Upper lobe of right lung (tissue), 1 donor: ENCODE data around the gene MAP3K20. TPM values are rescaled to one million over a fixed set of nuclear protein-coding genes. Genes with fewer than 3 reads are reported as not detected.

ENCODE experiments used
- ATAC-seq: fragments of 200-7000 bp; cut with Tn5 transposase; one replicate; pipeline ENCODE4 v1.9.1; 2020; ENCODE audit warnings: mild to moderate bottlenecking, moderate library complexity
- DNase-seq: peaks from one replicate; pipeline ENCODE4 v3.0.0-alpha.2; 2020
- H3K27ac ChIP-seq: fragments of 200-600 bp; one replicate; pipeline ENCODE4 v1.8.0; 2022
- H3K27me3 ChIP-seq: fragments of 200-600 bp; one replicate; pipeline ENCODE4 v1.8.0; 2022; ENCODE audit warnings: mild to moderate bottlenecking
- H3K36me3 ChIP-seq: fragments of 200-600 bp; one replicate; pipeline ENCODE4 v1.8.0; 2022
- H3K4me1 ChIP-seq: fragments of 200-600 bp; one replicate; pipeline ENCODE4 v1.8.0; 2022
- H3K4me3 ChIP-seq: fragments of 200-600 bp; one replicate; pipeline ENCODE4 v1.8.0; 2022; ENCODE audit warnings: mild to moderate bottlenecking
- H3K9me3 ChIP-seq: fragments of 200-600 bp; one replicate; pipeline ENCODE4 v1.8.0; 2022
- CTCF ChIP-seq: fragments of 200-600 bp; IDR thresholded peaks from one replicate; pipeline ENCODE4 v1.8.0; 2022; ENCODE audit warnings: antibody characterized with exemption
- intact Hi-C: fragments of 100-400 bp; cut with DNase I; formaldehyde crosslinking; loops from one replicate; pipeline ENCODE4 v1.11.0; 2022
- total RNA-seq: library from RNA; stranded (reverse); fragmentation: NEBNext Ultra II Directional; extraction: Animal tissue kit (Norgen Biotek cat#: 25700); gene quantifications from one replicate; pipeline ENCODE4 v1.2.1, GENCODE V29; 2021
- donor health status: DM: no; HTN: yes; CAD: no; lungs with severe emphysema.

The MAP3K20 gene
- total RNA-seq, 1 donor from 2014 or later, result 52.0 TPM

DNA sequence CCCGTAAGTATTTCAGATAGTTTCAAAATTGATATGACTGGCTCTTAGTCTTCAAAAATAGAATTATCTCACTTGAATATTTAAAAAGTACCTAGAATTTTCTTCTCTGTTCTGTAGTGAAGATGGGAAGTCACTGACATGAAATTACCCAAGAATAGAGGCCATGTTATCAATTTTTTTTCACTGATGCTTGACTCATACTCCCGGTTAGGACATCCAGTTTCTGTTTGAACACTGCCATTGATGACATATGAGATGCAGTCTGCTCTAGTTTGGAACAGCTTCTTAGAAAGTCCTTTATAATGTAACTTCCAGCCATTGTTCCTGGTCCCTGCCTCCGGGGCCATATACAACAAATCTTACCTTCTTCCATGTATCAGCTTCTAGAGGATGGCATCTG lies 26.0 kb downstream of the MAP3K20 start:
- ATAC-seq (peak; percentile 30), DNase-seq (no peak)
- no peaks in the 10 kb centered on the region for H3K36me3 ChIP-seq
- TF ChIP-seq CTCF, result no peak
- no peaks in the 10 kb centered on the region for H3K4me1 ChIP-seq
- no peak overlapping the region for H3K4me3 ChIP-seq
- H3K9me3 ChIP-seq, result no peaks in the 10 kb centered on the region
- intact Hi-C loops, result no loop called here
- no peaks in the 10 kb centered on the region for H3K27me3 ChIP-seq
- H3K27ac ChIP-seq, result no peak overlapping the region

DNA sequence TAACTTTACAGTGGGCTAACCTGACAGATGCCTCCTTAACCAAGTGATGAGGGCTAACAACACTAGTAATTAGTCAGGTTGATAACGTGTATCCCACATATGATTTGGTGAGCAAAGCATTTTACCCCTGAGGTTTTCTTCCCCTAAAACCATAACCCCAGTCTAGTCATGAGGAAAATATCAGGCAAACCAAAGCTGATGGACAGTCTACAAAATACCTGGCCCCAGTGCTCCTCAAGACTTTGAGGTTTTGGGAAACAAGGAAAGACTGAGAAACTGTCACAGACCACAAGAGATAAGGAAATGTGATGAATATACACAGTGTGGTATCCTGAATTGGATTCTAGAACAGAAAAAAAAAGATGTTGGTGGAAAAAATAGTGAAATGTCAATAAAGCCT lies 28.5 kb downstream of the MAP3K20 start:
- Histone ChIP-seq H3K9me3 (no peaks in the 10 kb centered on the region), H3K36me3 (no peaks in the 10 kb centered on the region), H3K27me3 (no peaks in the 10 kb centered on the region), H3K4me1 (peaks cover under 1% of the 10 kb centered on the region), H3K4me3 (no peak overlapping the region), H3K27ac (no peak overlapping the region)
- ATAC-seq (no peak), DNase-seq (no peak)
- no peak for TF ChIP-seq CTCF
- intact Hi-C loops, result no loop called here

DNA sequence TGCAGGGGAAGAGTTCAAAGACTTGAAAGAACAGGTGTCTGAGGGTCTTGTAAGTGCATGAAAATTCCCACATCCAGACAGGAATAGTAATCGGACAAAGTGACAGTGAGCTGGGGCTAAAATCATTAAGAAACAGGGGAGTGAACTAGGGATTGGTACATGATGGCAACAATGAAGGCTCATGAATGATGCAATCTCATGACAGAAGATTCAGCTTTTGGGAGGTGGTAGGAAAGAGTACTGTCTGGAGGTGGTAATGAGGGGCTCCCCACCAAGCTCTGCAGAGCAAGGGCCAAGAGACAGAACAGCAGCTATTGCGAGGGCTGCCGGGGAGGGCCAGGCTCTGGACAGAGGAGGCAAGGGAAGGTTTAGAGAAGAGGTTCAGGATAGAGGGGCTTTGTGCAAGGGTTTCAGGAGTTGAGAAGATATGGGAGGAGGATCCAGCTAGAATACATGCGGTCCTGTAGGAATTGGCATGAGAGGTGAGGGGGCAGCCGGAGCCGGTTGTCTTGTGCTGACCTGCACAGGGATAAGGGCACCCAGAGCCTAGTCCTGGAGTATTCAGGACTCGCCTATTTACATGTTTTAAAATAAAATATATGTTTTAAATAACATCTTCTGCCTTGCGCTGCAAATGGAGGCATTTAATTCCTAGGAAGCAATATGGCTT lies 31.4 kb downstream of the MAP3K20 start:
- H3K36me3 ChIP-seq, result no peaks in the 10 kb centered on the region
- DNase-seq, result no peak
- ATAC-seq, result no peak
- intact Hi-C loops, result no loop called here
- no peaks in the 10 kb centered on the region for H3K27me3 ChIP-seq
- no peak overlapping the region for H3K27ac ChIP-seq
- peaks cover 7% of the 10 kb centered on the region for H3K4me1 ChIP-seq
- no peak overlapping the region for H3K4me3 ChIP-seq
- TF ChIP-seq CTCF, result no peak
- no peaks in the 10 kb centered on the region for H3K9me3 ChIP-seq

- peaks cover 7% of the 10 kb centered on the region for H3K4me1 ChIP-seq
- no peaks in the 10 kb centered on the region for H3K36me3 ChIP-seq
- no peaks in the 10 kb centered on the region for H3K27me3 ChIP-seq
- intact Hi-C loops, result no loop called here
- no peak for DNase-seq
- H3K4me3 ChIP-seq, result no peak overlapping the region
- no peak for ATAC-seq
- H3K27ac ChIP-seq, result no peak overlapping the region
- no peak for TF ChIP-seq CTCF
- H3K9me3 ChIP-seq, result no peaks in the 10 kb centered on the region
These were observed 32.0 kb downstream of the MAP3K20 start for GRCh38 chr2:173107629-173108022.

DNA sequence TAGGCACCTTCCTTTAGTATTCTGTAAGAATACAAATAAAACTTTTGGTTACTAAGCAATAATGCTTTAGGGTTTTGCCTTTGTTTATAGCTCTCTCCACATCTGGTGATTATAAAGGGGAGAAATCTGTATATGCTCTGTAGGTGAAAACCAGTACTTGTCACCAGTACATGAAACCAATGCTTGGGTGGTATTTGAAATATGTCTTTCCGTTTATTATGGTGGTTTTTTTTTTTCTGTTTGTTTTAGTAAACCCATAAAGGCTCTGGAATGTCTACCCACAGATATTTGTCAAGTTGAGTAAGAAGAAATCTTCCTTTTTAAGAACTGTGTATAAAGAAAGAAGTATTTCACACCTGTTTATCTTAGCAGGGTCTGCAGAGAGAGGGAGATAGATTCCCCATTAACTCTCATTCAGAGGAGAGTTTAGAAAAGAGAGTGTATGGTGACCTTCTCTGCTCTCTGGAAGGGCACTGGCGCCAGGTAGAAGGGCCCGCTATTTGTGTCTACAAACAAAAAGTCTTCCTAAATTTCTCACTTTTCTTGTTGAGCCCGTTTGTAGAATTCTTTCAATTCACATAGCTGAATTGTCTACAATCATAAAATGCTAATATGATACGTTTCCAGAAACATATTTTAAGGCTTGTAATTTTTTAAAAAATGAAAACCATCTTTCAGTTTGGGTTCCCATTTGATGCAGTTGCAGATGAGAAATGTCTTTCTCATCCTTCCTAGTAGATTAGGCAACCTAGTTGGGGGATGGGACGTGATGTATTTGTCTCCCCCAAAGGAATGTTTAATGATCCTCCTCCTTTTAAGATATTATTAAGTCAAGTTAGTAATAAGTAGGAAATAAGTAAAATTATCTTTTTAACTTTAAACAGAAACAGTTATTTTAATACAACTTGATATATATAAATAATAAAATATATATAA lies 33.9 kb downstream of the MAP3K20 start:
- intact Hi-C loops, result no loop called here
- ATAC-seq (no peak), DNase-seq (no peak)

More for the DNA sequence above, 33.9 kb downstream of the MAP3K20 start:
- TF ChIP-seq CTCF, result no peak
- no peaks in the 10 kb centered on the region for H3K36me3 ChIP-seq
- peaks cover 7% of the 10 kb centered on the region for H3K4me1 ChIP-seq
- H3K27ac ChIP-seq, result peak overlapping the region; percentile 7
- H3K9me3 ChIP-seq, result no peaks in the 10 kb centered on the region
- no peaks in the 10 kb centered on the region for H3K27me3 ChIP-seq
- H3K4me3 ChIP-seq, result no peak overlapping the region
